ENCODE results near the gene RPS27.

- no peak for TF ChIP-seq GATA2 (IDR thresholded peaks at IDR 0.05; ENCODE audit: low read depth, low read length)
- TF ChIP-seq GATA3 (IDR thresholded peaks at IDR 0.05; ENCODE audit: low read depth, low read length), result no peak
Observed at GRCh38 chr1:153978274-153978909, 12.2 kb upstream of the RPS27 start.
